NT2/D1 (cell line): ENCODE data around the gene TP53I13.

Source experiments
- DNase-seq: peaks from one replicate; pipeline ENCODE4 v3.0.0-alpha.2; 2011; ENCODE audit warnings: low read depth, low spot score
- H3K27me3 ChIP-seq: 2 replicates; pipeline ENCODE4 v1.6.0; 2011; ENCODE audit warnings: mild to moderate bottlenecking; ENCODE audit not compliant: insufficient read length, insufficient read depth
- H3K36me3 ChIP-seq: 2 replicates; pipeline ENCODE4 v1.6.1; 2011; ENCODE audit warnings: mild to moderate bottlenecking, low read length, mixed read lengths; ENCODE audit not compliant: insufficient read depth, insufficient read length
- H3K4me1 ChIP-seq: 2 replicates; pipeline ENCODE4 v1.5.1; 2011; ENCODE audit not compliant: insufficient read depth, insufficient read length
- H3K4me3 ChIP-seq: 2 replicates; pipeline ENCODE4 v1.5.1; 2011; ENCODE audit warnings: low read depth; ENCODE audit not compliant: insufficient read length
- H3K9ac ChIP-seq: 2 replicates; pipeline ENCODE4 v1.6.0; 2011; ENCODE audit warnings: low read depth; ENCODE audit not compliant: insufficient read length
- H3K9me3 ChIP-seq: 2 replicates; pipeline ENCODE4 v1.5.1; 2011; ENCODE audit warnings: mild to moderate bottlenecking, low read length; ENCODE audit not compliant: insufficient read depth
- SUZ12 ChIP-seq: IDR thresholded peaks from 2 replicates; pipeline ENCODE4 v1.6.1; 2011; ENCODE audit not compliant: insufficient read length, insufficient read depth; ENCODE audit errors: extremely low read depth
- YY1 ChIP-seq: IDR thresholded peaks from 2 replicates; pipeline ENCODE4 v1.6.1; 2011; ENCODE audit not compliant: insufficient read length, insufficient read depth
- ZNF274 ChIP-seq: IDR thresholded peaks from 2 replicates; pipeline ENCODE4 v1.6.1; 2011; ENCODE audit warnings: mild to moderate bottlenecking, low read depth, low read length

Gene TP53I13

GRCh38 chr17:29620779-29621500 lies 52.4 kb downstream of the TP53I13 start:
- H3K4me1 ChIP-seq, result peaks cover 26% of the 10 kb centered on the region

GRCh38 chr17:29621751-29622194 lies 53.3 kb downstream of the TP53I13 start:
- DNase-seq, result no peak
- Histone ChIP-seq H3K4me1 (peaks cover 24% of the 10 kb centered on the region), H3K36me3 (no peaks in the 10 kb centered on the region), H3K9ac (no peak overlapping the region), H3K4me3 (no peak overlapping the region), H3K9me3 (peaks cover 6% of the 10 kb centered on the region; the same call in 1 of the 2 replicates), H3K27me3 (peaks cover 48% of the 10 kb centered on the region)
- TF ChIP-seq SUZ12, result no peak
- no peak for TF ChIP-seq YY1
- no peak for TF ChIP-seq ZNF274

More at GRCh38 chr17:29620779-29621500, 52.4 kb downstream of the TP53I13 start:
- no peak overlapping the region for H3K4me3 ChIP-seq
- DNase-seq, result no peak
- no peaks in the 10 kb centered on the region for H3K36me3 ChIP-seq
- peaks cover 57% of the 10 kb centered on the region for H3K27me3 ChIP-seq
- no peak overlapping the region for H3K9ac ChIP-seq
- H3K9me3 ChIP-seq, result peaks cover 6% of the 10 kb centered on the region; the same call in 1 of the 2 replicates
- TF ChIP-seq SUZ12 (no peak), YY1 (no peak), ZNF274 (no peak)
